HUES64 (cell line): ENCODE data around the gene P4HTM.
A peak's percentile ranks its signal among the peaks of the same experiment; 100 is the strongest.

Source experiments
- H3K27ac ChIP-seq: 2 replicates; pipeline ENCODE4 v1.7.0; 2013; ENCODE audit warnings: low read depth, low read length, inconsistent platforms
- H3K27me3 ChIP-seq: 2 replicates; pipeline ENCODE4 v1.6.1; 2013; ENCODE audit warnings: mild to moderate bottlenecking, low read length; ENCODE audit not compliant: insufficient read depth
- H3K36me3 ChIP-seq: 2 replicates; pipeline ENCODE4 v1.6.1; 2013; ENCODE audit warnings: mild to moderate bottlenecking, low read length; ENCODE audit not compliant: insufficient read depth
- H3K4me1 ChIP-seq: 2 replicates; pipeline ENCODE4 v1.6.1; 2013; ENCODE audit warnings: mild to moderate bottlenecking, low read length, moderate library complexity; ENCODE audit not compliant: insufficient read depth
- H3K4me3 ChIP-seq: 2 replicates; pipeline ENCODE4 v1.5.1; 2013; ENCODE audit warnings: mild to moderate bottlenecking, low read length, moderate library complexity
- H3K9ac ChIP-seq: 2 replicates; pipeline ENCODE4 v1.6.1; 2013; ENCODE audit warnings: mild to moderate bottlenecking, low read depth, low read length
- H3K9me3 ChIP-seq: 2 replicates; pipeline ENCODE4 v1.6.1; 2013; ENCODE audit warnings: low read depth, low read length; ENCODE audit not compliant: insufficient read depth
- WGBS: fragments of 150-250, 120-280 bp; methylation state at CpG from one replicate; pipeline ENCODE4 v1.1.7; 2013; ENCODE audit warnings: missing lambda C conversion rate; 5-methylcytosine and 5-hydroxymethylcytosine counted together

P4HTM gene

GRCh38 chr3:49026536-49026935 lies 36.5 kb downstream of the P4HTM start:
- H3K9ac ChIP-seq = no peak overlapping the region
- no peak overlapping the region for H3K4me3 ChIP-seq
- WGBS = 93% methylated on average over 3 of the region's 3 CpGs
- H3K36me3 ChIP-seq = peaks cover 73% of the 10 kb centered on the region
- peaks cover 13% of the 10 kb centered on the region; the same call in 1 of the 2 replicates for H3K4me1 ChIP-seq
- H3K9me3 ChIP-seq = no peaks in the 10 kb centered on the region
- no peaks in the 10 kb centered on the region for H3K27me3 ChIP-seq
- no peak overlapping the region for H3K27ac ChIP-seq

GRCh38 chr3:49027634-49028033 lies 37.6 kb downstream of the P4HTM start:
- no peaks in the 10 kb centered on the region for H3K9me3 ChIP-seq
- H3K9ac ChIP-seq = no peak overlapping the region
- no peaks in the 10 kb centered on the region for H3K27me3 ChIP-seq
- 98% methylated on average over 9 of the region's 9 CpGs for WGBS
- peaks cover 84% of the 10 kb centered on the region for H3K36me3 ChIP-seq
- H3K27ac ChIP-seq = no peak overlapping the region
- H3K4me3 ChIP-seq = 0 out of 2 replicates have a peak overlapping the region, but pooled peaks have one; percentile 71
- peaks cover 13% of the 10 kb centered on the region; the same call in 1 of the 2 replicates for H3K4me1 ChIP-seq

- Histone ChIP-seq H3K9me3 (no peaks in the 10 kb centered on the region), H3K27ac (no peak overlapping the region), H3K27me3 (no peaks in the 10 kb centered on the region), H3K4me1 (peaks cover 7% of the 10 kb centered on the region; the same call in 1 of the 2 replicates), H3K36me3 (peaks cover 86% of the 10 kb centered on the region), H3K4me3 (peak overlapping the region; percentile 71), H3K9ac (peak overlapping the region; percentile 86)
- 81% methylated on average over 3 of the region's 4 CpGs for WGBS
These were observed 38.2 kb downstream of the P4HTM start for GRCh38 chr3:49028298-49028672.

GRCh38 chr3:49028673-49029562 lies 38.9 kb downstream of the P4HTM start, which contains the start of gene IMPDH2:
IMPDH2 (minus strand) TSS chr3:49029398; CDS start chr3:49029350, 48 bp downstream.
- Histone ChIP-seq H3K4me3 (peak within 1 kb of the TSS; percentile 71), H3K36me3 (peaks cover 86% of the 10 kb centered on the region), H3K9me3 (no peaks in the 10 kb centered on the region), H3K27ac (peak within 1 kb of the TSS; percentile 74), H3K27me3 (no peaks in the 10 kb centered on the region), H3K4me1 (peaks cover 6% of the 10 kb centered on the region; the same call in 1 of the 2 replicates), H3K9ac (peak within 1 kb of the TSS; percentile 86)
- WGBS = 6% methylated on average over 54 of the region's 55 CpGs

GRCh38 chr3:49029563-49029884 lies 39.5 kb downstream of the P4HTM start:
- Histone ChIP-seq H3K4me1 (peaks cover 6% of the 10 kb centered on the region; the same call in 1 of the 2 replicates), H3K27ac (peak overlapping the region; percentile 42; the same call in 1 of the 2 replicates), H3K4me3 (no peak overlapping the region), H3K9me3 (no peaks in the 10 kb centered on the region), H3K36me3 (peaks cover 86% of the 10 kb centered on the region), H3K27me3 (no peaks in the 10 kb centered on the region), H3K9ac (no peak overlapping the region)
- WGBS = 1% methylated on average over 5 of the region's 7 CpGs

GRCh38 chr3:49030321-49030720 lies 40.3 kb downstream of the P4HTM start:
- H3K4me1 ChIP-seq = peaks cover 6% of the 10 kb centered on the region; the same call in 1 of the 2 replicates
- 97% methylated on average over 6 of the region's 6 CpGs for WGBS
- no peak overlapping the region for H3K27ac ChIP-seq
- peaks cover 86% of the 10 kb centered on the region for H3K36me3 ChIP-seq
- no peaks in the 10 kb centered on the region for H3K27me3 ChIP-seq
- H3K9ac ChIP-seq = no peak overlapping the region
- H3K4me3 ChIP-seq = no peak overlapping the region
- no peaks in the 10 kb centered on the region for H3K9me3 ChIP-seq

- Histone ChIP-seq H3K4me3 (no peak overlapping the region), H3K27me3 (no peaks in the 10 kb centered on the region), H3K9me3 (no peaks in the 10 kb centered on the region), H3K4me1 (peaks cover 6% of the 10 kb centered on the region; the same call in 1 of the 2 replicates), H3K9ac (no peak overlapping the region), H3K27ac (no peak overlapping the region), H3K36me3 (peaks cover 85% of the 10 kb centered on the region)
- 92% methylated on average over 6 of the region's 6 CpGs for WGBS
These were observed 42.7 kb downstream of the P4HTM start for GRCh38 chr3:49032646-49033304.

GRCh38 chr3:49034650-49035049 lies 44.6 kb downstream of the P4HTM start:
- H3K4me3 ChIP-seq = no peak overlapping the region
- H3K9me3 ChIP-seq = no peaks in the 10 kb centered on the region
- 95% methylated on average over 2 of the region's 2 CpGs for WGBS
- no peaks in the 10 kb centered on the region for H3K27me3 ChIP-seq
- H3K27ac ChIP-seq = no peak overlapping the region
- H3K36me3 ChIP-seq = peaks cover 92% of the 10 kb centered on the region
- H3K9ac ChIP-seq = no peak overlapping the region
- no peaks in the 10 kb centered on the region for H3K4me1 ChIP-seq

- Histone ChIP-seq H3K9me3 (no peaks in the 10 kb centered on the region), H3K4me3 (no peak overlapping the region), H3K36me3 (peaks cover 90% of the 10 kb centered on the region), H3K27me3 (no peaks in the 10 kb centered on the region), H3K4me1 (no peaks in the 10 kb centered on the region), H3K9ac (no peak overlapping the region), H3K27ac (no peak overlapping the region)
- 98% methylated on average over 3 of the region's 3 CpGs for WGBS
These were observed 45.2 kb downstream of the P4HTM start for GRCh38 chr3:49035281-49035680.

GRCh38 chr3:49053543-49053942 lies 63.5 kb downstream of the P4HTM start:
- no peak overlapping the region for H3K9ac ChIP-seq
- H3K9me3 ChIP-seq = no peaks in the 10 kb centered on the region

GRCh38 chr3:49054344-49054862 lies 64.4 kb downstream of the P4HTM start:
- Histone ChIP-seq H3K4me3 (no peak overlapping the region), H3K36me3 (peaks cover 75% of the 10 kb centered on the region)

More at GRCh38 chr3:49053543-49053942, 63.5 kb downstream of the P4HTM start:
- 90% methylated on average over 1 of the region's 1 CpG for WGBS
- Histone ChIP-seq H3K4me1 (no peaks in the 10 kb centered on the region), H3K27me3 (no peaks in the 10 kb centered on the region), H3K4me3 (no peak overlapping the region), H3K36me3 (peaks cover 81% of the 10 kb centered on the region), H3K27ac (no peak overlapping the region)

More at GRCh38 chr3:49054344-49054862, 64.4 kb downstream of the P4HTM start:
- no peaks in the 10 kb centered on the region for H3K27me3 ChIP-seq
- no peaks in the 10 kb centered on the region for H3K9me3 ChIP-seq
- H3K4me1 ChIP-seq = no peaks in the 10 kb centered on the region
- no peak overlapping the region for H3K27ac ChIP-seq
- WGBS = 100% methylated on average over 2 of the region's 2 CpGs
- no peak overlapping the region for H3K9ac ChIP-seq
